Measurements from ENCODE around the gene SEPTIN14.
"Not testable (repeated sequence)": the region's sequence is repeated elsewhere in the genome, so short reads cannot be mapped to it uniquely, and the experiment has no call there.

The SEPTIN14 gene

GRCh38 chr7:55787796-55788195, 74.8 kb downstream of the SEPTIN14 start:
- Histone ChIP-seq H3K4me1 (ENCODE audit: control insufficient read depth in 1 of 2, insufficient read depth in 2 of 2, low read length in 2 of 2) (no peaks in the 10 kb centered on the region), H3K36me3 (ENCODE audit: control insufficient read depth in 1 of 2, insufficient read depth in 2 of 2, low read length in 2 of 2) (no peaks in the 10 kb centered on the region), H3K4me3 (ENCODE audit: low read depth in 1 of 2, low read length in 2 of 2) (no peak overlapping the region), H3K9ac (ENCODE audit: low read depth in 1 of 2, low read length in 2 of 2) (no peak overlapping the region), H3K27me3 (ENCODE audit: control insufficient read depth in 1 of 2, insufficient read depth in 2 of 2, low read length in 2 of 2) (no peaks in the 10 kb centered on the region), H3K9me3 (ENCODE audit: control insufficient read depth in 1 of 2, low read length in 2 of 2) (no peaks in the 10 kb centered on the region), H3K27ac (ENCODE audit: low read depth, low read length) (no peak overlapping the region)

- Histone ChIP-seq H3K4me3 (ENCODE audit: low read depth in 1 of 2, low read length in 2 of 2) (no peak overlapping the region), H3K36me3 (ENCODE audit: control insufficient read depth in 1 of 2, insufficient read depth in 2 of 2, low read length in 2 of 2) (no peaks in the 10 kb centered on the region), H3K4me1 (ENCODE audit: control insufficient read depth in 1 of 2, insufficient read depth in 2 of 2, low read length in 2 of 2) (no peaks in the 10 kb centered on the region), H3K9me3 (ENCODE audit: control insufficient read depth in 1 of 2, low read length in 2 of 2) (no peaks in the 10 kb centered on the region), H3K27me3 (ENCODE audit: control insufficient read depth in 1 of 2, insufficient read depth in 2 of 2, low read length in 2 of 2) (no peaks in the 10 kb centered on the region), H3K9ac (ENCODE audit: low read depth in 1 of 2, low read length in 2 of 2) (no peak overlapping the region), H3K27ac (ENCODE audit: low read depth, low read length) (no peak overlapping the region)
These were observed 75.7 kb downstream of the SEPTIN14 start for GRCh38 chr7:55786901-55787300.

- not testable (repeated sequence) for H3K36me3 ChIP-seq (ENCODE audit: control insufficient read depth in 1 of 2, insufficient read depth in 2 of 2, low read length in 2 of 2); H3K9me3 ChIP-seq (ENCODE audit: control insufficient read depth in 1 of 2, low read length in 2 of 2); H3K9ac ChIP-seq (ENCODE audit: low read depth in 1 of 2, low read length in 2 of 2); H3K27ac ChIP-seq (ENCODE audit: low read depth, low read length); H3K27me3 ChIP-seq (ENCODE audit: control insufficient read depth in 1 of 2, insufficient read depth in 2 of 2, low read length in 2 of 2); H3K4me3 ChIP-seq (ENCODE audit: low read depth in 1 of 2, low read length in 2 of 2); H3K4me1 ChIP-seq (ENCODE audit: control insufficient read depth in 1 of 2, insufficient read depth in 2 of 2, low read length in 2 of 2)
These were observed 77.1 kb downstream of the SEPTIN14 start for GRCh38 chr7:55785444-55785843.

- Histone ChIP-seq H3K9me3 (ENCODE audit: control insufficient read depth in 1 of 2, low read length in 2 of 2) (no peaks in the 10 kb centered on the region), H3K4me3 (ENCODE audit: low read depth in 1 of 2, low read length in 2 of 2) (no peak overlapping the region), H3K27me3 (ENCODE audit: control insufficient read depth in 1 of 2, insufficient read depth in 2 of 2, low read length in 2 of 2) (no peaks in the 10 kb centered on the region), H3K9ac (ENCODE audit: low read depth in 1 of 2, low read length in 2 of 2) (no peak overlapping the region), H3K27ac (ENCODE audit: low read depth, low read length) (no peak overlapping the region), H3K4me1 (ENCODE audit: control insufficient read depth in 1 of 2, insufficient read depth in 2 of 2, low read length in 2 of 2) (no peaks in the 10 kb centered on the region), H3K36me3 (ENCODE audit: control insufficient read depth in 1 of 2, insufficient read depth in 2 of 2, low read length in 2 of 2) (no peaks in the 10 kb centered on the region)
These were observed 78.4 kb downstream of the SEPTIN14 start for GRCh38 chr7:55784151-55784550.

- no peak overlapping the region for H3K27ac ChIP-seq (ENCODE audit: low read depth, low read length)
- no peak overlapping the region for H3K4me3 ChIP-seq (ENCODE audit: low read depth in 1 of 2, low read length in 2 of 2)
- no peaks in the 10 kb centered on the region for H3K36me3 ChIP-seq (ENCODE audit: control insufficient read depth in 1 of 2, insufficient read depth in 2 of 2, low read length in 2 of 2)
- no peak overlapping the region for H3K9ac ChIP-seq (ENCODE audit: low read depth in 1 of 2, low read length in 2 of 2)
- H3K4me1 ChIP-seq (ENCODE audit: control insufficient read depth in 1 of 2, insufficient read depth in 2 of 2, low read length in 2 of 2), result no peaks in the 10 kb centered on the region
- H3K27me3 ChIP-seq (ENCODE audit: control insufficient read depth in 1 of 2, insufficient read depth in 2 of 2, low read length in 2 of 2), result no peaks in the 10 kb centered on the region
- no peaks in the 10 kb centered on the region for H3K9me3 ChIP-seq (ENCODE audit: control insufficient read depth in 1 of 2, low read length in 2 of 2)
These were observed 83.9 kb downstream of the SEPTIN14 start for GRCh38 chr7:55778631-55779030.

- no peak overlapping the region for H3K27ac ChIP-seq (ENCODE audit: low read depth, low read length)
- no peaks in the 10 kb centered on the region for H3K36me3 ChIP-seq (ENCODE audit: control insufficient read depth in 1 of 2, insufficient read depth in 2 of 2, low read length in 2 of 2)
- no peaks in the 10 kb centered on the region for H3K9me3 ChIP-seq (ENCODE audit: control insufficient read depth in 1 of 2, low read length in 2 of 2)
- H3K9ac ChIP-seq (ENCODE audit: low read depth in 1 of 2, low read length in 2 of 2), result no peak overlapping the region
- H3K4me1 ChIP-seq (ENCODE audit: control insufficient read depth in 1 of 2, insufficient read depth in 2 of 2, low read length in 2 of 2), result no peaks in the 10 kb centered on the region
- H3K27me3 ChIP-seq (ENCODE audit: control insufficient read depth in 1 of 2, insufficient read depth in 2 of 2, low read length in 2 of 2), result no peaks in the 10 kb centered on the region
- H3K4me3 ChIP-seq (ENCODE audit: low read depth in 1 of 2, low read length in 2 of 2), result no peak overlapping the region
These were observed 86.4 kb downstream of the SEPTIN14 start for GRCh38 chr7:55776196-55776595.

GRCh38 chr7:55775051-55775420, 87.5 kb downstream of the SEPTIN14 start:
- no peaks in the 10 kb centered on the region for H3K4me1 ChIP-seq (ENCODE audit: control insufficient read depth in 1 of 2, insufficient read depth in 2 of 2, low read length in 2 of 2)
- H3K36me3 ChIP-seq (ENCODE audit: control insufficient read depth in 1 of 2, insufficient read depth in 2 of 2, low read length in 2 of 2), result no peaks in the 10 kb centered on the region
- no peaks in the 10 kb centered on the region for H3K27me3 ChIP-seq (ENCODE audit: control insufficient read depth in 1 of 2, insufficient read depth in 2 of 2, low read length in 2 of 2)
- no peak overlapping the region for H3K9ac ChIP-seq (ENCODE audit: low read depth in 1 of 2, low read length in 2 of 2)
- H3K9me3 ChIP-seq (ENCODE audit: control insufficient read depth in 1 of 2, low read length in 2 of 2), result no peaks in the 10 kb centered on the region
- no peak overlapping the region for H3K27ac ChIP-seq (ENCODE audit: low read depth, low read length)
- no peak overlapping the region for H3K4me3 ChIP-seq (ENCODE audit: low read depth in 1 of 2, low read length in 2 of 2)

- no peak overlapping the region for H3K27ac ChIP-seq (ENCODE audit: low read depth, low read length)
- no peaks in the 10 kb centered on the region for H3K27me3 ChIP-seq (ENCODE audit: control insufficient read depth in 1 of 2, insufficient read depth in 2 of 2, low read length in 2 of 2)
- H3K4me3 ChIP-seq (ENCODE audit: low read depth in 1 of 2, low read length in 2 of 2), result no peak overlapping the region
- H3K4me1 ChIP-seq (ENCODE audit: control insufficient read depth in 1 of 2, insufficient read depth in 2 of 2, low read length in 2 of 2), result no peaks in the 10 kb centered on the region
- no peaks in the 10 kb centered on the region for H3K9me3 ChIP-seq (ENCODE audit: control insufficient read depth in 1 of 2, low read length in 2 of 2)
- H3K36me3 ChIP-seq (ENCODE audit: control insufficient read depth in 1 of 2, insufficient read depth in 2 of 2, low read length in 2 of 2), result no peaks in the 10 kb centered on the region
- no peak overlapping the region for H3K9ac ChIP-seq (ENCODE audit: low read depth in 1 of 2, low read length in 2 of 2)
These were observed 88.1 kb downstream of the SEPTIN14 start for GRCh38 chr7:55774327-55775050.

- H3K27ac ChIP-seq (ENCODE audit: low read depth, low read length), result no peak overlapping the region
- no peaks in the 10 kb centered on the region for H3K4me1 ChIP-seq (ENCODE audit: control insufficient read depth in 1 of 2, insufficient read depth in 2 of 2, low read length in 2 of 2)
- H3K27me3 ChIP-seq (ENCODE audit: control insufficient read depth in 1 of 2, insufficient read depth in 2 of 2, low read length in 2 of 2), result no peaks in the 10 kb centered on the region
- H3K9me3 ChIP-seq (ENCODE audit: control insufficient read depth in 1 of 2, low read length in 2 of 2), result no peaks in the 10 kb centered on the region
- no peaks in the 10 kb centered on the region for H3K36me3 ChIP-seq (ENCODE audit: control insufficient read depth in 1 of 2, insufficient read depth in 2 of 2, low read length in 2 of 2)
- no peak overlapping the region for H3K4me3 ChIP-seq (ENCODE audit: low read depth in 1 of 2, low read length in 2 of 2)
- H3K9ac ChIP-seq (ENCODE audit: low read depth in 1 of 2, low read length in 2 of 2), result no peak overlapping the region
These were observed 91.8 kb downstream of the SEPTIN14 start for GRCh38 chr7:55770778-55771177.

- not testable (repeated sequence) for H3K9me3 ChIP-seq (ENCODE audit: control insufficient read depth in 1 of 2, low read length in 2 of 2); H3K36me3 ChIP-seq (ENCODE audit: control insufficient read depth in 1 of 2, insufficient read depth in 2 of 2, low read length in 2 of 2); H3K4me3 ChIP-seq (ENCODE audit: low read depth in 1 of 2, low read length in 2 of 2)
These were observed 109.2 kb downstream of the SEPTIN14 start for GRCh38 chr7:55753274-55753862.

More at GRCh38 chr7:55753274-55753862, 109.2 kb downstream of the SEPTIN14 start:
- H3K27ac ChIP-seq (ENCODE audit: low read depth, low read length); H3K27me3 ChIP-seq (ENCODE audit: control insufficient read depth in 1 of 2, insufficient read depth in 2 of 2, low read length in 2 of 2); H3K4me1 ChIP-seq (ENCODE audit: control insufficient read depth in 1 of 2, insufficient read depth in 2 of 2, low read length in 2 of 2); H3K9ac ChIP-seq (ENCODE audit: low read depth in 1 of 2, low read length in 2 of 2): not testable (repeated sequence)

Data from duodenal mucosa (tissue), 2 donors.